Transverse colon (tissue), 4 donors: Measurements from ENCODE around the gene PSMG3. TPM values are rescaled to one million over a fixed set of nuclear protein-coding genes. Genes with fewer than 3 reads are reported as not detected.
A peak's percentile ranks its signal among the peaks of the same experiment; 100 is the strongest.

Experiments
- DNase-seq: peaks from one replicate; pipeline ENCODE4 v3.0.0-alpha.2; 2019
- H3K27ac ChIP-seq, 4 donors: fragments of 200-600 bp; sonication (generic); 2 replicates each; pipeline ENCODE4 v1.5.1; 2016 to 2018; ENCODE audit warnings: inconsistent platforms in 4 of 4
- H3K27me3 ChIP-seq: fragments of 200-600 bp; sonication (generic); 2 replicates; pipeline ENCODE4 v1.5.1; 2017; ENCODE audit warnings: inconsistent platforms
- H3K36me3 ChIP-seq, 4 donors: fragments of 200-600 bp; sonication (generic); 2 replicates each; pipeline ENCODE4 v1.5.1; 2017 to 2019; ENCODE audit warnings: inconsistent platforms in 4 of 4
- H3K4me1 ChIP-seq, 4 donors: fragments of 200-600 bp; sonication (generic); 2 replicates each; pipeline ENCODE4 v1.5.1; 2017 to 2020; ENCODE audit warnings: inconsistent platforms in 4 of 4
- H3K4me3 ChIP-seq, 4 donors: fragments of 200-600 bp; sonication (generic); 1 replicate in 1 of 4; 2 replicates in 3 of 4; pipeline versions ENCODE4 v1.5.1 to v1.6.1; 2017 to 2019; ENCODE audit warnings: inconsistent platforms in 4 of 4
- H3K9me3 ChIP-seq, 2 donors: fragments of 200-600 bp; sonication (generic); 2 replicates each; pipeline ENCODE4 v1.5.1; 2017 to 2019; ENCODE audit warnings: inconsistent platforms in 2 of 2
- CTCF ChIP-seq, 5 experiments: fragments of 200-600 bp in 3 of 5; fragments of 450-650 bp in 2 of 5; sonication (generic) in 3 of 5; IDR thresholded peaks; 1 replicate in 2 of 5; 2 replicates in 3 of 5; pipeline ENCODE4 v1.5.1; 2016 to 2017; ENCODE audit warnings: antibody characterized with exemption in 5 of 5, inconsistent platforms in 3 of 5, mild to moderate bottlenecking in 2 of 5, moderate library complexity in 1 of 5
- EP300 ChIP-seq: sonication (generic); formaldehyde crosslinking; IDR thresholded peaks from one replicate; pipeline ENCODE4 v1.6.1; 2017; ENCODE audit warnings: antibody characterized with exemption, low read depth
- POLR2A ChIP-seq: fragments of 450-650 bp; IDR thresholded peaks from one replicate; pipeline ENCODE4 v1.6.1; 2016; ENCODE audit warnings: antibody characterized with exemption, mild to moderate bottlenecking, moderate library complexity
- POLR2AphosphoS5 ChIP-seq, 3 donors: sonication (generic); formaldehyde crosslinking; IDR thresholded peaks; one replicate each; pipeline ENCODE4 v1.6.1; 2016; ENCODE audit warnings: antibody characterized with exemption in 3 of 3
- WGBS, 2 donors: methylation state at CpG; one replicate each; pipeline ENCODE4 v1.1.5; 2018; ENCODE audit warnings: low coverage in 1 of 2; 5-methylcytosine and 5-hydroxymethylcytosine counted together
- in situ Hi-C, 4 donors: fragments of 200-750 bp; cut with MboI; loops; one replicate each; pipeline versions ENCODE4 v1.15.0 to v1.15.1; 2017; ENCODE audit warnings: low sequenced_read_pairs in 3 of 4, low pct_ligation_motif_present in 1 of 4, low pct_unique_long_range_greater_than_20kb in 1 of 4
- intact Hi-C: fragments of 100-400 bp; cut with DNase I; formaldehyde crosslinking; loops from one replicate; pipeline ENCODE4 v1.15.1; 2023; ENCODE audit warnings: low total_unique reads
- total RNA-seq, 4 donors: library from RNA; depleted of rRNA; stranded (reverse); fragments of >200 nt; gene quantifications; one replicate each; pipeline ENCODE4 v1.1.0, GENCODE V29; 2016

Gene PSMG3
- total RNA-seq, 4 donors from 2014 or later, result 7.1 to 41.9 (median 27.6) TPM

GRCh38 chr7:1566687-1567048 lies 3.2 kb downstream of the PSMG3 start:
- H3K4me1 ChIP-seq, result peaks cover 16 to 47% (median 42%) of the 10 kb centered on the region in 4 donors
- TF ChIP-seq POLR2AphosphoS5 (IDR thresholded peaks at IDR 0.05) (no peak), CTCF (IDR thresholded peaks at IDR 0.05) (no peak), EP300 (no peak), POLR2A (no peak)
- peak; percentile 54 for DNase-seq
- no peaks in the 10 kb centered on the region for H3K9me3 ChIP-seq
- in situ Hi-C loops, result no loop called here
- no peak overlapping the region for H3K4me3 ChIP-seq
- intact Hi-C loops, result no loop called here
- H3K27me3 ChIP-seq, result no peaks in the 10 kb centered on the region
- WGBS, 2 donors, result 80% methylated on average over 13 of the region's 13 CpGs; no CpG with 5 or more reads in 1 of the 2 donors
- peak overlapping the region; percentile 93 to 98 (median 97) for H3K27ac ChIP-seq
- no peaks in the 10 kb centered on the region for H3K36me3 ChIP-seq

GRCh38 chr7:1564603-1565022 lies 5.2 kb downstream of the PSMG3 start:
- Histone ChIP-seq H3K9me3 (no peaks in the 10 kb centered on the region), H3K4me3 (no peak overlapping the region), H3K27me3 (no peaks in the 10 kb centered on the region), H3K27ac (no peak overlapping the region), H3K36me3 (no peaks in the 10 kb centered on the region), H3K4me1 (peaks cover 10 to 49% (median 36%) of the 10 kb centered on the region in 4 donors)
- intact Hi-C loops, result no loop called here
- in situ Hi-C loops, result no loop called here
- WGBS, 2 donors, result 82% methylated on average over 22 of the region's 23 CpGs; no CpG with 5 or more reads in 1 of the 2 donors
- TF ChIP-seq EP300 (no peak), POLR2AphosphoS5 (IDR thresholded peaks at IDR 0.05) (no peak), POLR2A (no peak), CTCF (IDR thresholded peaks at IDR 0.05) (no peak)
- no peak for DNase-seq

GRCh38 chr7:1563981-1564602 lies 5.7 kb downstream of the PSMG3 start:
- Histone ChIP-seq H3K27ac (no peak overlapping the region), H3K27me3 (no peaks in the 10 kb centered on the region), H3K9me3 (no peaks in the 10 kb centered on the region), H3K36me3 (no peaks in the 10 kb centered on the region), H3K4me1 (peaks cover 6 to 51% (median 34%) of the 10 kb centered on the region in 4 donors), H3K4me3 (no peak overlapping the region)
- 84% methylated on average over 15 of the region's 15 CpGs; no CpG with 5 or more reads in 1 of the 2 donors for WGBS, 2 donors
- in situ Hi-C loops (no loop called here), intact Hi-C loops (no loop called here)
- no peak for TF ChIP-seq POLR2A
- no peak for TF ChIP-seq EP300
- no peak for TF ChIP-seq POLR2AphosphoS5 (IDR thresholded peaks at IDR 0.05)
- no peak for DNase-seq

GRCh38 chr7:1562597-1563051 lies 7.2 kb downstream of the PSMG3 start:
- Histone ChIP-seq H3K27ac (no peak overlapping the region), H3K36me3 (no peaks in the 10 kb centered on the region), H3K4me1 (peaks cover 0 to 44% (median 23%) of the 10 kb centered on the region in 4 donors), H3K4me3 (no peak overlapping the region), H3K27me3 (no peaks in the 10 kb centered on the region), H3K9me3 (no peaks in the 10 kb centered on the region)
- DNase-seq, result no peak
- TF ChIP-seq CTCF (IDR thresholded peaks at IDR 0.05), result no peak
- intact Hi-C loops, result no loop called here
- in situ Hi-C loops, result no loop called here
- 85% methylated on average over 18 of the region's 18 CpGs; no CpG with 5 or more reads in 1 of the 2 donors for WGBS, 2 donors
